SK-N-SH (cell line): ENCODE measurements around the gene TAF1B. TPM values are rescaled to one million over a fixed set of nuclear protein-coding genes. Genes with fewer than 3 reads are reported as not detected.

Experiments used
- CTCF ChIA-PET: fragments of 300-600, 350-600 bp; formaldehyde crosslinking; extraction: SDS; loops from one replicate; lab custom pipeline; 2021; lab: Yijun Ruan, JAX
- POLR2A ChIA-PET: fragments of 350-600 bp; sonication (Branson Sonifier 250); formaldehyde crosslinking; extraction: SDS; loops from one replicate; lab custom pipeline; 2020; ENCODE audit warnings: antibody characterized with exemption, inconsistent platforms; lab: Yijun Ruan, JAX
- DNase-seq: peaks from one replicate; pipeline ENCODE4 v3.0.0; 2012
- H2AFZ ChIP-seq: fragments of 200-600 bp; sonication (generic); 2 replicates; pipeline ENCODE4 v1.8.1; 2016; ENCODE audit warnings: antibody characterized with exemption, mild to moderate bottlenecking, low read depth
- H3F3A ChIP-seq: fragments of 200-600 bp; sonication (generic); replicated peaks from 2 replicates; pipeline ENCODE3; 2016; ENCODE audit warnings: antibody characterized with exemption, mild to moderate bottlenecking; ENCODE audit not compliant: insufficient read depth
- H3K27ac ChIP-seq, 2 experiments: fragments of 200-500 bp in 1 of 2; fragments of 200-600 bp in 1 of 2; sonication (Bioruptor generic) in 1 of 2; sonication (generic), shearing (Covaris generic) in 1 of 2; 2 replicates each; pipeline versions ENCODE4 v1.5.1 to v1.6.1; 2014 to 2016; ENCODE audit warnings: low read depth in 2 of 2, inconsistent platforms in 1 of 2, low read length in 1 of 2, mild to moderate bottlenecking in 1 of 2, mixed read lengths in 1 of 2
- H3K27me3 ChIP-seq: fragments of 200-600 bp; sonication (generic), shearing (Covaris generic); 2 replicates; pipeline ENCODE4 v1.6.1; 2016; ENCODE audit warnings: mixed run types; ENCODE audit not compliant: insufficient read depth
- H3K36me3 ChIP-seq, 2 experiments: fragments of 200-500 bp in 1 of 2; fragments of 200-600 bp in 1 of 2; sonication (Bioruptor generic) in 1 of 2; sonication (generic) in 1 of 2; replicated peaks in 1 of 2; 2 replicates each; pipeline versions ENCODE3 to v1.5.1; 2014 to 2016; ENCODE audit warnings: low read length in 1 of 2, mild to moderate bottlenecking in 1 of 2; ENCODE audit not compliant: insufficient read depth in 2 of 2, control insufficient read depth in 1 of 2
- H3K4me1 ChIP-seq, 2 experiments: fragments of 200-500 bp in 1 of 2; fragments of 200-600 bp in 1 of 2; sonication (Bioruptor generic) in 1 of 2; sonication (generic), shearing (Covaris generic) in 1 of 2; 2 replicates each; pipeline versions ENCODE4 v1.5.1 to v1.6.1; 2014 to 2016; ENCODE audit warnings: low read depth in 1 of 2, low read length in 1 of 2, mixed run types in 1 of 2; ENCODE audit not compliant: insufficient read depth in 2 of 2, control insufficient read depth in 1 of 2
- H3K4me2 ChIP-seq: fragments of 200-600 bp; sonication (generic), shearing (Covaris generic); 2 replicates; pipeline ENCODE4 v1.6.1; 2017; ENCODE audit warnings: mixed run types
- H3K4me3 ChIP-seq, 2 experiments: fragments of 200-500 bp in 1 of 2; fragments of 200-600 bp in 1 of 2; sonication (Bioruptor generic) in 1 of 2; sonication (generic), shearing (Covaris generic) in 1 of 2; 2 replicates each; pipeline versions ENCODE4 v1.5.1 to v1.8.1; 2014 to 2016; ENCODE audit warnings: low read depth in 2 of 2, inconsistent platforms in 1 of 2, low read length in 1 of 2, mild to moderate bottlenecking in 1 of 2, mixed read lengths in 1 of 2, moderate library complexity in 1 of 2
- H3K79me2 ChIP-seq: fragments of 200-600 bp; sonication (generic); 2 replicates; pipeline ENCODE4 v1.8.1; 2017; ENCODE audit warnings: mild to moderate bottlenecking; ENCODE audit not compliant: insufficient read depth
- H3K9ac ChIP-seq: fragments of 200-600 bp; sonication (generic); 2 replicates; pipeline ENCODE4 v1.6.1; 2017; ENCODE audit warnings: mixed run types
- H3K9me2 ChIP-seq: fragments of 200-600 bp; sonication (generic); 2 replicates; pipeline ENCODE4 v1.6.1; 2017; ENCODE audit warnings: mixed run types
- H3K9me3 ChIP-seq: fragments of 200-600 bp; sonication (generic); 2 replicates; pipeline ENCODE4 v1.6.1; 2017; ENCODE audit warnings: mixed run types, mild to moderate bottlenecking, moderate library complexity
- H4K20me1 ChIP-seq: fragments of 200-600 bp; sonication (generic); 2 replicates; pipeline ENCODE4 v1.6.1; 2017; ENCODE audit warnings: mild to moderate bottlenecking, mixed run types; ENCODE audit not compliant: insufficient read depth
- EP300 ChIP-seq, 2 experiments: IDR thresholded peaks; 2 replicates each; pipeline versions ENCODE4 v1.4.0 to v1.6.1; 2012; ENCODE audit warnings: borderline replicate concordance in 1 of 2, low read depth in 1 of 2, low read length in 1 of 2
- EZH2phosphoT487 ChIP-seq: fragments of 200-600 bp; sonication (generic); IDR thresholded peaks from 2 replicates; pipeline ENCODE4 v1.6.1; 2017; ENCODE audit warnings: low read depth, mixed run types, mild to moderate bottlenecking, antibody characterized with exemption, moderate library complexity, borderline replicate concordance
- FOSL2 ChIP-seq: IDR thresholded peaks from 2 replicates; pipeline ENCODE4 v1.4.0; 2012; ENCODE audit warnings: low read depth, mild to moderate bottlenecking, moderate library complexity, borderline replicate concordance
- FOXJ3 ChIP-seq: sonication (generic); formaldehyde crosslinking; IDR thresholded peaks from 2 replicates; pipeline ENCODE4 v1.5.1; 2020; ENCODE audit warnings: mild to moderate bottlenecking, missing genetic modification reagents
- GATA2 ChIP-seq: sonication (generic); formaldehyde crosslinking; IDR thresholded peaks from 2 replicates; pipeline ENCODE4 v1.5.0; 2020; ENCODE audit warnings: mild to moderate bottlenecking, missing genetic modification reagents
- JUND ChIP-seq: IDR thresholded peaks from 2 replicates; pipeline ENCODE4 v1.4.0; 2012
- MEF2A ChIP-seq: IDR thresholded peaks from 2 replicates; pipeline ENCODE4 v1.4.0; 2012; ENCODE audit warnings: low read depth, borderline replicate concordance
- MXI1 ChIP-seq: IDR thresholded peaks from 2 replicates; pipeline ENCODE4 v1.6.1; 2012; ENCODE audit warnings: mild to moderate bottlenecking, low read depth, low read length, improper control_type of control experiment
- NFIC ChIP-seq: IDR thresholded peaks from 2 replicates; pipeline ENCODE4 v1.4.0; 2012; ENCODE audit warnings: borderline replicate concordance
- POLR2AphosphoS5 ChIP-seq: IDR thresholded peaks from 2 replicates; pipeline ENCODE4 v1.6.1; 2012; ENCODE audit warnings: low read depth, low read length
- RAD21 ChIP-seq: IDR thresholded peaks from 2 replicates; pipeline ENCODE4 v1.6.1; 2012; ENCODE audit warnings: mild to moderate bottlenecking, low read length
- RCOR1 ChIP-seq: fragments of 150-350 bp; IDR thresholded peaks from 2 replicates; pipeline ENCODE4 v1.6.1; 2017; ENCODE audit warnings: antibody characterized with exemption, low read length
- RFX5 ChIP-seq: IDR thresholded peaks from 2 replicates; pipeline ENCODE4 v1.6.1; 2012; ENCODE audit warnings: mild to moderate bottlenecking, improper control_type of control experiment, low read length
- RXRA ChIP-seq: IDR thresholded peaks from 2 replicates; pipeline ENCODE4 v1.4.0; 2012; ENCODE audit warnings: low read depth, mild to moderate bottlenecking, borderline replicate concordance
- SMC3 ChIP-seq: IDR thresholded peaks from 2 replicates; pipeline ENCODE4 v1.6.1; 2012; ENCODE audit warnings: low read depth, low read length, improper control_type of control experiment
- TEAD4 ChIP-seq: IDR thresholded peaks from 2 replicates; pipeline ENCODE4 v1.4.0; 2012; ENCODE audit warnings: mild to moderate bottlenecking, borderline replicate concordance; ENCODE audit not compliant: insufficient read depth
- YY1 ChIP-seq: IDR thresholded peaks from 2 replicates; pipeline ENCODE4 v1.4.0; 2012; ENCODE audit warnings: low read depth, mild to moderate bottlenecking
- WGBS: methylation state at CpG from one replicate; pipeline ENCODE4 v1.1.6; 2017; ENCODE audit warnings: low lambda C conversion rate; 5-methylcytosine and 5-hydroxymethylcytosine counted together
- polyA plus RNA-seq, 3 experiments: library from polyadenylated mRNA; depleted of rRNA; stranded (reverse); fragments of >200 nt; gene quantifications; 2 replicates each; pipeline ENCODE4 v1.2.3, GENCODE V29; 2012
- TF ChIP-seq, protein P1 (sequence below): fragments of 150-350 bp; IDR thresholded peaks from 2 replicates; pipeline ENCODE4 v1.6.1; 2017; ENCODE audit warnings: antibody characterized with exemption, low read length, low read depth, borderline replicate concordance
- TF ChIP-seq, protein P2 (sequence below): IDR thresholded peaks from 2 replicates; pipeline ENCODE4 v1.6.1; 2012; ENCODE audit warnings: mild to moderate bottlenecking, low read depth, low read length, moderate library complexity

TAF1B gene
- polyA plus RNA-seq, 1 of the 3 experiments (the other 2 are of a cell fraction) = 7.8 TPM

DNA sequence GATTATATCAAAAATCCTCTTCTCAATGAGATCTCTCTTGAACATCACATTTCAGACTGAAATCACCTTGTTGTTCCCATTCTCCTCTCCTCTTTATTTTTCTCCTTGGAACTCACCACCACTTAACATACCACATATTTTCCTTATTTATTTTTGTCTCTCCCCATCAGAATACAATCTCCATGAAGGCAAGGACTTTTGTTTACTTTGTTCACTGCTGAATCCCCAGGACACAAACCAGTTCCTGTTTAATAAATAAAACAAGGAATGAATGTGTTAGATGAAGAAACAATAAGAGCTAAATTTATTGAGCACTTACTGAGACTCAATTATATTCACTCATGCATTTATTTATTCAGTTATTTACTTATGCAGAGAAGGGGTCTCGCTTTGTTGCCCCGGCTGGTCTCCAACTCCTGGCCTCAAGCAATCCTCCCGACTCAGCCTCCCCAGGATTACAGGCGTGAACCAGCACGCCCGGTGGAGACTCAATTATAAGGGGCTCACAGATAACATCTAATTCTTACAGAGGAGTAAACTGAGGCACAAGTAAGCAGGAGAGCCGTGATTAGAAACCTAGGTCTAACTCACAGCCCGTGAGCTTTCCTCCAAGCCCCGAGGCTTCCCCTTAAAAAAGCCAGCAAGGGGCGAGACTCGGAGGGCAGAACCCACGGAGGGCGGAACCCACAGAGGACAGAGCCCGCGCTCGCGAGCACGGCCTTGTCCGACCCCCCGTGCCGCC lies 616 bp upstream of the TAF1B start (continued):
- TF ChIP-seq FOSL2 (no peak), EZH2phosphoT487 (no peak), TEAD4 (no peak), JUND (no peak), RXRA (no peak), NFIC (no peak), MXI1 (no peak), EP300 (IDR thresholded peaks at IDR 0.05; ENCODE audit: borderline replicate concordance in 1 of 2, low read depth in 1 of 2, low read length in 1 of 2) (no peak), YY1 (no peak), RFX5 (no peak), POLR2AphosphoS5 (no peak)

DNA sequence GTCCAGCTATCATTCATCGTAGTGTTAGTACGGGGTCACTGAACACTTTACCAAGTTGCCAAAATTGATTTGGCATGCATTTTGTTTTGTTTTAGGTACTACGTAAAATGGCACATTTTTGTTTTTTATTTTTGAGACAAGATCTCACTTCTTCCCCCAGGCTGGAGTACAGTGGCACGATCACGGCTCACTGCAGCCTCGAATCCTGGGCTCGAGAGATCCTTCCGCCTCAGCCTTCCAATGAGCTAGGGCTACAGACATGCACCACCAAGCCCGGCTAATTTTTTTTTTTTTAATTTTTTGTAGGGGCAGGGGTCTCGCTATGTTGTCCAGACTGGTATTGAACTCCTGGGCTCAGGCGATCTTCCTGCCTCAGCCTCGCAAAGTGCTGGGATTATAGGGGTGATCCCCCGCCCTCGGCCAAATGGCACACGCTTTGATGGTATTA lies 786 bp downstream of the TAF1B start:
- H2AFZ ChIP-seq = peak overlapping the region; percentile 97
- H3F3A ChIP-seq = peaks cover 8% of the 10 kb centered on the region
- DNase-seq = no peak
- TF ChIP-seq GATA2 (CRISPR knock-in tag) (0 out of 2 replicates have a peak, but pooled peaks have one; percentile 5), SMC3 (no peak), FOXJ3 (CRISPR knock-in tag) (0 out of 2 replicates have a peak, but pooled peaks have one; percentile 36)
- H3K4me1 ChIP-seq = peaks cover 15 to 20% of the 10 kb centered on the region in 2 experiments
- no peaks in the 10 kb centered on the region for H3K9me2 ChIP-seq
- H3K79me2 ChIP-seq = peaks cover 51% of the 10 kb centered on the region
- H3K27ac ChIP-seq = peak overlapping the region; percentile 89 to 95
- POLR2A ChIA-PET = interaction anchor here (0.6 to 2.4 kb wide), 14 partner anchors 9 to 331 kb away, joined by 3 to 15 read pairs (median 5); partner anchors contain the start of genes ADAM17, KLF11 and YWHAQ
- H4K20me1 ChIP-seq = no peaks in the 10 kb centered on the region
- peak overlapping the region; percentile 81 for H3K4me2 ChIP-seq
- H3K9ac ChIP-seq = peak overlapping the region; percentile 93
- H3K4me3 ChIP-seq = peak overlapping the region; percentile 60 to 86
- WGBS = 19% methylated on average over 15 of the region's 15 CpGs
- peaks cover 19 to 29% of the 10 kb centered on the region in 2 experiments for H3K36me3 ChIP-seq
- H3K9me3 ChIP-seq = no peaks in the 10 kb centered on the region
- CTCF ChIA-PET = interaction anchor here (0.7 to 7.9 kb wide), 21 partner anchors 13 to 255 kb away, joined by 3 to 83 read pairs (median 4); partner anchors contain the start of gene YWHAQ
- no peaks in the 10 kb centered on the region for H3K27me3 ChIP-seq

DNA sequence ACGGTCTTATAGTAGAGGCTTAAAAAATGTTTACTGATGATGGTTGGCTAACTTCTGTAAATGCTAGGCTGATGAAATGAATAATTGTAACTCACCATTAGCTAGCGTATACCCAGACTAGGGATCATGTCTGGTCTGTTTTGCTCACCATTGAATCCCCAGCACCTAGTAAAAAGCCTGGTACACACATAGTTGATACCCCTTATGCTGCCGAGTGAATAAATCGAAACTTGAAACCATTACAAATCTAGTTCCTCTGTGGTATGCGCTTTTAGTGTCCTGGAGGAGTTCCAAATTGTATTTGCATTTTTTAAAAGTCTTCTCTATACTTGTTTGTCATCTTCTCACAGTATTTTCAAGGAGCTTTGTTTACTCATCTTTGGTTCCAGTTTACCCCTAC lies 1.3 kb downstream of the TAF1B start:
- Histone ChIP-seq H3K9ac (peak overlapping the region; percentile 93; the same call in 1 of the 2 replicates), H3K79me2 (peaks cover 51% of the 10 kb centered on the region), H3K4me1 (peaks cover 15 to 20% of the 10 kb centered on the region in 2 experiments), H3K9me3 (no peaks in the 10 kb centered on the region), H3K9me2 (no peaks in the 10 kb centered on the region), H3F3A (peaks cover 8% of the 10 kb centered on the region), H3K4me2 (peak overlapping the region; percentile 81), H3K36me3 (peaks cover 24 to 34% of the 10 kb centered on the region in 2 experiments), H2AFZ (no peak overlapping the region; the same call in 1 of the 2 replicates), H3K4me3 (peak overlapping the region; percentile 60 to 86), H3K27me3 (no peaks in the 10 kb centered on the region), H3K27ac (peak overlapping the region in 1 of 2 experiments; percentile 1; a peak in 1 of 4 replicates), H4K20me1 (no peaks in the 10 kb centered on the region)
- CTCF ChIA-PET = interaction anchor here (0.8 to 7.9 kb wide), 6 partner anchors 23 to 140 kb away, joined by 4 to 83 read pairs (median 6); no protein-coding TSS in a partner anchor
- no peak for DNase-seq
- 57% methylated on average over 5 of the region's 5 CpGs for WGBS
- POLR2A ChIA-PET = interaction anchor here (0.9 to 2.4 kb wide), 6 partner anchors 11 to 289 kb away, joined by 3 to 15 read pairs (median 10); partner anchors contain the start of genes ADAM17, KLF11 and YWHAQ
- TF ChIP-seq FOSL2 = no peak
- TF ChIP-seq TEAD4 = no peak
- 0 out of 2 replicates have a peak, but pooled peaks have one; percentile 9 for TF ChIP-seq POLR2AphosphoS5
- TF ChIP-seq, protein P1, sequence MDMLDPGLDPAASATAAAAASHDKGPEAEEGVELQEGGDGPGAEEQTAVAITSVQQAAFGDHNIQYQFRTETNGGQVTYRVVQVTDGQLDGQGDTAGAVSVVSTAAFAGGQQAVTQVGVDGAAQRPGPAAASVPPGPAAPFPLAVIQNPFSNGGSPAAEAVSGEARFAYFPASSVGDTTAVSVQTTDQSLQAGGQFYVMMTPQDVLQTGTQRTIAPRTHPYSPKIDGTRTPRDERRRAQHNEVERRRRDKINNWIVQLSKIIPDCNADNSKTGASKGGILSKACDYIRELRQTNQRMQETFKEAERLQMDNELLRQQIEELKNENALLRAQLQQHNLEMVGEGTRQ = no peak
- TF ChIP-seq RCOR1 = peak; percentile 36; the same call in 1 of the 2 replicates
- TF ChIP-seq EP300 (IDR thresholded peaks at IDR 0.05; ENCODE audit: borderline replicate concordance in 1 of 2, low read depth in 1 of 2, low read length in 1 of 2) = no peak
- TF ChIP-seq, protein P2, sequence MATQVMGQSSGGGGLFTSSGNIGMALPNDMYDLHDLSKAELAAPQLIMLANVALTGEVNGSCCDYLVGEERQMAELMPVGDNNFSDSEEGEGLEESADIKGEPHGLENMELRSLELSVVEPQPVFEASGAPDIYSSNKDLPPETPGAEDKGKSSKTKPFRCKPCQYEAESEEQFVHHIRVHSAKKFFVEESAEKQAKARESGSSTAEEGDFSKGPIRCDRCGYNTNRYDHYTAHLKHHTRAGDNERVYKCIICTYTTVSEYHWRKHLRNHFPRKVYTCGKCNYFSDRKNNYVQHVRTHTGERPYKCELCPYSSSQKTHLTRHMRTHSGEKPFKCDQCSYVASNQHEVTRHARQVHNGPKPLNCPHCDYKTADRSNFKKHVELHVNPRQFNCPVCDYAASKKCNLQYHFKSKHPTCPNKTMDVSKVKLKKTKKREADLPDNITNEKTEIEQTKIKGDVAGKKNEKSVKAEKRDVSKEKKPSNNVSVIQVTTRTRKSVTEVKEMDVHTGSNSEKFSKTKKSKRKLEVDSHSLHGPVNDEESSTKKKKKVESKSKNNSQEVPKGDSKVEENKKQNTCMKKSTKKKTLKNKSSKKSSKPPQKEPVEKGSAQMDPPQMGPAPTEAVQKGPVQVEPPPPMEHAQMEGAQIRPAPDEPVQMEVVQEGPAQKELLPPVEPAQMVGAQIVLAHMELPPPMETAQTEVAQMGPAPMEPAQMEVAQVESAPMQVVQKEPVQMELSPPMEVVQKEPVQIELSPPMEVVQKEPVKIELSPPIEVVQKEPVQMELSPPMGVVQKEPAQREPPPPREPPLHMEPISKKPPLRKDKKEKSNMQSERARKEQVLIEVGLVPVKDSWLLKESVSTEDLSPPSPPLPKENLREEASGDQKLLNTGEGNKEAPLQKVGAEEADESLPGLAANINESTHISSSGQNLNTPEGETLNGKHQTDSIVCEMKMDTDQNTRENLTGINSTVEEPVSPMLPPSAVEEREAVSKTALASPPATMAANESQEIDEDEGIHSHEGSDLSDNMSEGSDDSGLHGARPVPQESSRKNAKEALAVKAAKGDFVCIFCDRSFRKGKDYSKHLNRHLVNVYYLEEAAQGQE = no peak
- TF ChIP-seq RAD21 = no peak
- no peak for TF ChIP-seq MEF2A
- no peak for TF ChIP-seq EZH2phosphoT487
